Prostate gland (tissue), 2 donors: Measurements from ENCODE around the gene SLC13A2. TPM values are rescaled to one million over a fixed set of nuclear protein-coding genes. Genes with fewer than 3 reads are reported as not detected.
"Not testable (repeated sequence)": the region's sequence is repeated elsewhere in the genome, so short reads cannot be mapped to it uniquely, and the experiment has no call there.

Experiments
- DNase-seq: peaks from one replicate; pipeline ENCODE4 v3.0.0-alpha.2; 2019; ENCODE audit warnings: low spot score
- H3K27ac ChIP-seq, 2 donors: fragments of 200-600 bp; sonication (generic); 2 replicates each; pipeline ENCODE4 v1.5.1; 2017 to 2019
- H3K27me3 ChIP-seq: fragments of 200-600 bp; sonication (generic); replicated peaks from 2 replicates; pipeline ENCODE4 v1.5.1; 2019; ENCODE audit not compliant: insufficient read depth
- H3K36me3 ChIP-seq, 2 donors: fragments of 200-600 bp; sonication (generic); 1 replicate in 1 of 2; 2 replicates in 1 of 2; pipeline versions ENCODE4 v1.5.1 to v1.8.1; 2017 to 2019
- H3K4me1 ChIP-seq: fragments of 200-600 bp; sonication (generic); replicated peaks from 2 replicates; pipeline ENCODE4 v1.5.1; 2019
- H3K4me3 ChIP-seq, 2 donors: fragments of 200-600 bp; sonication (generic); 2 replicates each; pipeline ENCODE4 v1.5.1; 2017 to 2019
- H3K9me3 ChIP-seq: fragments of 200-600 bp; sonication (generic); 2 replicates; pipeline ENCODE4 v1.5.1; 2017
- POLR2A ChIP-seq: fragments of 450-650 bp; IDR thresholded peaks from one replicate; pipeline ENCODE4 v1.6.1; 2016; ENCODE audit warnings: antibody characterized with exemption, mild to moderate bottlenecking
- POLR2AphosphoS5 ChIP-seq: sonication (generic); formaldehyde crosslinking; IDR thresholded peaks from one replicate; pipeline ENCODE4 v1.6.1; 2017; ENCODE audit warnings: antibody characterized with exemption
- WGBS: methylation state at CpG from one replicate; pipeline ENCODE4 v1.1.5; 2018; 5-methylcytosine and 5-hydroxymethylcytosine counted together
- intact Hi-C: fragments of 100-400 bp; cut with DNase I; formaldehyde crosslinking; loops from one replicate; pipeline ENCODE4 v1.14.2; 2022
- total RNA-seq, 2 donors: library from RNA; depleted of rRNA; stranded (reverse); fragments of >200 nt; gene quantifications; one replicate each; pipeline ENCODE4 v1.1.0, GENCODE V29; 2016
- TF ChIP-seq, protein P1 (sequence below), 4 experiments: fragments of 200-600 bp in 2 of 4; fragments of 450-650 bp in 2 of 4; sonication (generic) in 2 of 4; IDR thresholded peaks; 1 replicate in 3 of 4; 2 replicates in 1 of 4; pipeline ENCODE4 v1.5.1; 2016 to 2019; ENCODE audit warnings: antibody characterized with exemption in 4 of 4, mild to moderate bottlenecking in 2 of 4, moderate library complexity in 2 of 4

SLC13A2 gene
- total RNA-seq, 2 donors from 2014 or later = 0.09 to 0.68 TPM

DNA sequence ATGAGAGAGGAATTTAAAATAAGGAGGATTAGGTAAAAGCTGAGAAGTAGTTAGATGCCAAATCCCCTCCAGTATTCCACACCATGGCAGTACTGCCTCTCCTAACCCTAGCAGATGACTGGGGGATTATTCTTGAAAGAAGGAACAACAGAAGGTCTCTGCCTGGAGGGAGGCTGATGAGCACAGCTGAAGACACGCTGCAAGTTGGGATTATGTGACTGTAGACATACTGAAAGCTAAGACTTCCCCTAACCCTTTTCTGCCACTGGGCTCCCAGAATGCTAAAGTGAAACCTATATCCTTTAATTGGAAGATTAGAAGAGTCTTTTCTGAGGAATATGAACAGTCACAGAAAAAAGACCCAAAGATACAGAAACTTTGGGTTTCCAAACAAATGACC, 39.7 kb upstream of the SLC13A2 start:
- no peaks in the 10 kb centered on the region for H3K36me3 ChIP-seq
- DNase-seq = no peak
- TF ChIP-seq, protein P1, sequence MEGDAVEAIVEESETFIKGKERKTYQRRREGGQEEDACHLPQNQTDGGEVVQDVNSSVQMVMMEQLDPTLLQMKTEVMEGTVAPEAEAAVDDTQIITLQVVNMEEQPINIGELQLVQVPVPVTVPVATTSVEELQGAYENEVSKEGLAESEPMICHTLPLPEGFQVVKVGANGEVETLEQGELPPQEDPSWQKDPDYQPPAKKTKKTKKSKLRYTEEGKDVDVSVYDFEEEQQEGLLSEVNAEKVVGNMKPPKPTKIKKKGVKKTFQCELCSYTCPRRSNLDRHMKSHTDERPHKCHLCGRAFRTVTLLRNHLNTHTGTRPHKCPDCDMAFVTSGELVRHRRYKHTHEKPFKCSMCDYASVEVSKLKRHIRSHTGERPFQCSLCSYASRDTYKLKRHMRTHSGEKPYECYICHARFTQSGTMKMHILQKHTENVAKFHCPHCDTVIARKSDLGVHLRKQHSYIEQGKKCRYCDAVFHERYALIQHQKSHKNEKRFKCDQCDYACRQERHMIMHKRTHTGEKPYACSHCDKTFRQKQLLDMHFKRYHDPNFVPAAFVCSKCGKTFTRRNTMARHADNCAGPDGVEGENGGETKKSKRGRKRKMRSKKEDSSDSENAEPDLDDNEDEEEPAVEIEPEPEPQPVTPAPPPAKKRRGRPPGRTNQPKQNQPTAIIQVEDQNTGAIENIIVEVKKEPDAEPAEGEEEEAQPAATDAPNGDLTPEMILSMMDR (IDR thresholded peaks at IDR 0.05) = no peak
- TF ChIP-seq POLR2A = no peak
- no peak for TF ChIP-seq POLR2AphosphoS5
- H3K4me3 ChIP-seq = no peak overlapping the region
- no peaks in the 10 kb centered on the region for H3K4me1 ChIP-seq
- no peaks in the 10 kb centered on the region for H3K9me3 ChIP-seq
- 52% methylated on average over 1 of the region's 1 CpG for WGBS
- intact Hi-C loops = no loop called here
- no peak overlapping the region for H3K27ac ChIP-seq
- H3K27me3 ChIP-seq = no peaks in the 10 kb centered on the region

DNA sequence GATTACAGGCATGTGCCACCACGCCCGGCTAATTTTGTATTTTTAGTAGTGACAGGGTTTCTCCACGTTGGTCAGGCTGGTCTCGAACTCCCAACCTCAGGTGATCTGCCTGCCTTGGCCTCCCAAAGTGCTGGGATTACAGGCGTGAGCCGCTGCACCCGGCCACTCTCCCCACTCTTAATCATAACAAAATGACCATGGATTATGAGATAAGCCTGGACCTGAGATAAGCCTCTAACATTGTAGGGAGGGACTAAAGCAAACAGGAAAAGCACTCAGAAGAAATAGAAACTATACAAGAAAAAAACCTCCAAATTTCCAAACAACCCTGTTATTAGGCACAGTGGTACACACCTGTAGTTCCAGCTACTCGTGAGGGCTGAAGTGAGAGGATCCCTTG, 39.1 kb upstream of the SLC13A2 start:
- intact Hi-C loops, H3K9me3 ChIP-seq: not testable (repeated sequence)
- WGBS = 77% methylated on average over 8 of the region's 8 CpGs

DNA sequence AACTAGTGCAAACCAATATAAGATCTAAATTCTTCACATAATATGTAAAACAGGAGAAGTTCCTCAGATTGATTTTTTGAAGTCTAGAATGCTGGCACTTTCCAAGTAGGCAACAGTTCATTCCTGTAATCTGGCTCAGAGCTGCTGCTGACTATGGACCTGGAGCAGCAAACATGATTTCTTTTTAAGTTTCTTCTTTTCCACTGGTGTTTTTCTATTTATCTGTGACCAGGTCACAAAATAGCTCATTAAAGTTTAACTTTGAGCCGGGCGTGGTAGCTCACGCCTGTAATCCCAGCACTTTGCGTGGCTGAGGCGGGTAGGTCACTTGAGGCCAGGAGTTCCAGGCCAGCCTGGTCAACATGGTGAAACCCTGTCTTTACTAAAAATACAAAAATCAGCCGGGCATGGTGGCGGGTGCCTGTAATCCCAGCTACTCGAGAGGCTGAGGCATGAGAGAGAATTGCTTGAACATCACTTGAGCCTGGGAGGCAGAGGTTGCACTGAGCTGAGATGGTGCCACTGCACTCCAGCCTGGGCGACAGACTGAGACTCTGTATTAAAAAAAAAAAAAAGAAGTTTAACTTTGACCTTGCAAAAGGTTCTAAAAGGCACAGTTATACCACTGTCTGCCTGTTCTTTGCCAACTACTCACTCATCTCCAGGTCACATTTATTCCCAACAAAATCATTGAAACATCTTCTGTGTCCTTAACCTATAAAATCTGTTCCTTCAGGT, 29.4 kb upstream of the SLC13A2 start:
- Histone ChIP-seq H3K9me3 (no peaks in the 10 kb centered on the region), H3K4me1 (no peaks in the 10 kb centered on the region), H3K36me3 (no peaks in the 10 kb centered on the region), H3K4me3 (no peak overlapping the region), H3K27me3 (no peaks in the 10 kb centered on the region), H3K27ac (no peak overlapping the region)
- intact Hi-C loops = no loop called here
- no peak for DNase-seq
- 88% methylated on average over 9 of the region's 9 CpGs for WGBS
- TF ChIP-seq POLR2A = no peak
- TF ChIP-seq, protein P1 (IDR thresholded peaks at IDR 0.05) = no peak

More for the DNA sequence above, 39.1 kb upstream of the SLC13A2 start:
- not testable (repeated sequence) for H3K27ac ChIP-seq, H3K36me3 ChIP-seq, H3K27me3 ChIP-seq, H3K4me3 ChIP-seq, DNase-seq, H3K4me1 ChIP-seq

DNA sequence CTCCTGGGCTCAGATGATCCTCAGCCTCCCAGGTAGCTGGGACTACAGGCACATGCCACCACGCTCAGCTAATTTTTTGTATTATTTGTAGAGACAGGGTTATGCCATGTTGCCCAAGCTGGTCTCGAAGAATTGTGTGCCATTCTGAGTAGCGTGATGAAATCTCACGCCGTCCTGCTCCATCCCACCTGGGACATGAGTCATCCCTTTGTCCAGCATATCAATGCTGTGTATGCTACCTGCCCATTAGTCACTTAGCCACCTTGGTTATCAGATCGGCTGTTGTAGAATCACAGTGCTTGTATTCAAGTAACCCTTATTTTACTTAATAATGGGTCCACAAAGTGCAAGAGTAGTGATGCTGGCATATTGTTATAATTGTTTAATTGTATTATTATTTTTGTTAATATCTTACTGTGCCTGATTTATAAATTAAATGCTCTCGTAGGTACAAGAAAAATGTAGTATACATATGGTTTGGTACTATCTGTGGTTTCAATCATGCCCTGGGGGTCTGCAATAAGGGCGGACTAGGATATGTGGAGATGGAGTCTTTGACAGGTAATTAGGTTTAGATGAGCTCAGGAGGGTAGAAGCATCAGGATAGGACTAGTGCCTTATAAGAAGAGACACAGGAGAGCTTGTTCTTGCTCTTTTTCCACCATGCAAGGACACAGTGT, 26.6 kb upstream of the SLC13A2 start:
- intact Hi-C loops = no loop called here
- TF ChIP-seq POLR2A = no peak
- TF ChIP-seq, protein P1 (IDR thresholded peaks at IDR 0.05) = no peak
- no peak for TF ChIP-seq POLR2AphosphoS5
- H3K27me3 ChIP-seq = no peaks in the 10 kb centered on the region
- H3K4me1 ChIP-seq = no peaks in the 10 kb centered on the region
- no peak overlapping the region for H3K27ac ChIP-seq
- no peak for DNase-seq
- no peaks in the 10 kb centered on the region for H3K36me3 ChIP-seq
- WGBS = 83% methylated on average over 8 of the region's 8 CpGs
- H3K9me3 ChIP-seq = no peaks in the 10 kb centered on the region
- no peak overlapping the region for H3K4me3 ChIP-seq

DNA sequence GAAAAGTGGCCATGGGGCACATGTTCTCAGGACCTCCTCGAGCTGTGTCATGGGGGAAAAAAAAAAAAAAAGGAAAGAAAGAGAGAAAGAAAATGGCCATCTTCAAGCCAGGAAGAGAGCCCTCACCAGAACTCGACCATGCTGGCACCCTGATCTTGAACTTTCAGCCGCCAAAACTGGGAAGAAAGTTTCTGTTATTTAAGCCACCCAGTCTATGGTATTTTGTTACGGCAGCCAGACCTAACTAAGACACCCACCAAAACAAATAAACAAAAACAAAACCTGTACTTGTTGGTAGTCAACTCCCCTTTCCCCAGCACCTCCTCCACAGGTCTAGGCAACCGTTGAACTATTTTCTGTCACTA, 26.1 kb upstream of the SLC13A2 start:
- intact Hi-C loops = no loop called here
- WGBS = 68% methylated on average over 5 of the region's 5 CpGs

More for the DNA sequence above, 26.1 kb upstream of the SLC13A2 start:
- no peak for TF ChIP-seq POLR2A
- TF ChIP-seq, protein P1 (IDR thresholded peaks at IDR 0.05) = no peak
- H3K36me3 ChIP-seq = no peaks in the 10 kb centered on the region
- no peaks in the 10 kb centered on the region for H3K9me3 ChIP-seq
- DNase-seq = no peak
- H3K4me1 ChIP-seq = no peaks in the 10 kb centered on the region
- no peak overlapping the region for H3K4me3 ChIP-seq
- H3K27me3 ChIP-seq = no peaks in the 10 kb centered on the region
- H3K27ac ChIP-seq = no peak overlapping the region
